ENCODE data around the gene RABIF.
A peak's percentile ranks its signal among the peaks of the same experiment; 100 is the strongest.

RABIF gene

DNA sequence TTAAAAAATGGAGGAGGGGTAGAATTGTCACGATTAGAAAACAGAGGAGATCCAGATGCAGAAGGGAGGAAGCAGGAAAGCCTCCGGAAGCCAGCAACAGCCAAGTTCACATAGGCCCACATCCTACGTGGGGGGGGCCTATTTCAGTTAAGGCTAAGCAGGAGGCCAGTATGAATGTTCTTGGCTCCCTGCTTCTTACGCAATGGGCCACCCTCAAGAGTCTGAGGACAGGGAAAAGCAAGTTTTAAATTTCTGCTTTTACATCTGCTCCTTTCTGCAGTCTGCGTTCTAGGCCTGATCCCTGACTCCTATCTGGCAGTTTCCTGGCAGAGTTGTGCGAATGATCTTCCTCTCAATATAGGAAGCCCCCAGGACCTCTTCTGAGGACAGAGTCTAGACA lies 30.6 kb downstream of the RABIF start:
- Histone ChIP-seq H2BK120ac (ENCODE audit: low read depth, low read length) (no peak overlapping the region), H3K23ac (ENCODE audit: low read length) (no peak overlapping the region), H3K79me1 (ENCODE audit: low read length) (peaks cover 6% of the 10 kb centered on the region), H2AK5ac (ENCODE audit: low read length) (no peak overlapping the region), H3K18ac (ENCODE audit: low read length) (no peak overlapping the region), H2BK15ac (replicated peaks; ENCODE audit: low read depth) (no peak overlapping the region), H3K9ac (ENCODE audit: low read length) (no peak overlapping the region), H3K4me2 (ENCODE audit: low read length) (no peak overlapping the region), H3K36me3 (ENCODE audit: control insufficient read depth, insufficient read depth, low read length) (peaks cover 3% of the 10 kb centered on the region), H3K27me3 (ENCODE audit: insufficient read depth, low read length, poor library complexity) (no peaks in the 10 kb centered on the region), H3K56ac (ENCODE audit: low read length) (no peak overlapping the region), H3K79me2 (ENCODE audit: control insufficient read depth, insufficient read depth, low read length) (peaks cover 6% of the 10 kb centered on the region), H4K5ac (ENCODE audit: low read length) (no peak overlapping the region), H4K8ac (ENCODE audit: low read depth, low read length) (no peak overlapping the region), H3K4me1 (ENCODE audit: control insufficient read depth, low read depth, low read length) (no peaks in the 10 kb centered on the region), H3K27ac (ENCODE audit: low read depth, low read length) (no peak overlapping the region), H2BK5ac (ENCODE audit: low read length) (no peak overlapping the region), H3K4ac (ENCODE audit: low read depth, low read length) (no peak overlapping the region), H3K4me3 (ENCODE audit: low read length) (no peak overlapping the region)
- WGBS (ENCODE audit: extremely low coverage, insufficient coverage, low lambda C conversion rate), result no CpG with 5 or more reads among the region's 6 CpGs
- DNase-seq, result no peak

DNA sequence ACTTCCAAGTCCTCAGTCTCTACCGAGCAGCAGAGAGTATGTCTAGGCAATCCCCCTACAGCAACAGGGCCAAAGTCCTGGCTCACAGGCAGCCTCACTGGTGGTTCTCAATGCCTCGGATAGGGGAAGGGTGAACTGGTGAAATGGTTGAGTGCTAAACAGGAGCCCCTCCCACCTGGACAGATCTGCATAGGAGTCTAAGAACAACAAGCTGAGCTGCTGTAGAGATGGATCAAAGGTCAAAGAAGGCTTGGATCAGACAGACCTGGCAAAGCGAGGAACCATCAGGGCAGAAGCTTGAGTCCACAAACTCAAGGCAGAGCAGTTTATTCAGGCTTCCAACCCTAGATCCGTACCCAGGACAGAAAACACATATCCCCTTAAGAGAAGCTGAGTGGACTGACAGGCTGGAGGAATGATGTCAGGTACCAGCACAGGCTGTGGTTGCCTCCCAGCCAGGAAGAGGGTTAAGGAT lies 31.8 kb downstream of the RABIF start:
- H4K5ac ChIP-seq (ENCODE audit: low read length), result no peak overlapping the region
- H3K4me2 ChIP-seq (ENCODE audit: low read length), result no peak overlapping the region
- H3K27me3 ChIP-seq (ENCODE audit: insufficient read depth, low read length, poor library complexity), result no peaks in the 10 kb centered on the region
- H3K27ac ChIP-seq (ENCODE audit: low read depth, low read length), result no peak overlapping the region
- H2BK5ac ChIP-seq (ENCODE audit: low read length), result no peak overlapping the region
- no peak overlapping the region for H3K23ac ChIP-seq (ENCODE audit: low read length)
- no peak overlapping the region for H3K18ac ChIP-seq (ENCODE audit: low read length)
- H3K9ac ChIP-seq (ENCODE audit: low read length), result no peak overlapping the region
- no peak overlapping the region for H3K56ac ChIP-seq (ENCODE audit: low read length)
- DNase-seq, result no peak
- no CpG with 5 or more reads among the region's 4 CpGs for WGBS (ENCODE audit: extremely low coverage, insufficient coverage, low lambda C conversion rate)
- peaks cover 6% of the 10 kb centered on the region for H3K79me1 ChIP-seq (ENCODE audit: low read length)
- no peak overlapping the region for H3K4ac ChIP-seq (ENCODE audit: low read depth, low read length)
- no peak overlapping the region for H3K4me3 ChIP-seq (ENCODE audit: low read length)
- no peak overlapping the region for H2BK120ac ChIP-seq (ENCODE audit: low read depth, low read length)
- H3K79me2 ChIP-seq (ENCODE audit: control insufficient read depth, insufficient read depth, low read length), result peaks cover 6% of the 10 kb centered on the region
- no peak overlapping the region for H2BK15ac ChIP-seq (replicated peaks; ENCODE audit: low read depth)
- no peaks in the 10 kb centered on the region for H3K4me1 ChIP-seq (ENCODE audit: control insufficient read depth, low read depth, low read length)
- no peak overlapping the region for H4K8ac ChIP-seq (ENCODE audit: low read depth, low read length)
- H2AK5ac ChIP-seq (ENCODE audit: low read length), result no peak overlapping the region
- peaks cover 3% of the 10 kb centered on the region for H3K36me3 ChIP-seq (ENCODE audit: control insufficient read depth, insufficient read depth, low read length)

DNA sequence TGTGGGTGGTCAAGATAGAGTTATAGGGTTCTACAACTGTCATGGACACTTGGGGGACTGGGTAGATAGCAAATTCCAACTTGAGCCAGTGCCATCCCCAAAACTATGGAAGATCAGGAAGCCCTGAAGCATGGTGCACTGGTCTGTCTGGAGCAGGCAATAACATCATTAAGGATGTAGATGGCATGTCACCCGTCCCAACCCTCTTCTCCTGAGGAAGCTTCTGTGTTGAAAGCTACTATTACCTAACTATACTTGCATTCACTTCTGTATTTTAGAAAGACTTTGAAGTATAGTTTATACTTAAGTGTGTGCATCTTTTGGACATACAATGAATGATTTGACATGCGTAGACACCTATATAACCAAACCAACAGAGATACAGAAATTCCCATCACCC lies 32.9 kb downstream of the RABIF start:
- Histone ChIP-seq H3K9ac (ENCODE audit: low read length) (no peak overlapping the region), H2BK120ac (ENCODE audit: low read depth, low read length) (no peak overlapping the region), H3K79me1 (ENCODE audit: low read length) (peaks cover 6% of the 10 kb centered on the region), H4K5ac (ENCODE audit: low read length) (no peak overlapping the region), H3K27ac (ENCODE audit: low read depth, low read length) (no peak overlapping the region), H3K4me1 (ENCODE audit: control insufficient read depth, low read depth, low read length) (no peaks in the 10 kb centered on the region), H3K27me3 (ENCODE audit: insufficient read depth, low read length, poor library complexity) (no peaks in the 10 kb centered on the region), H3K79me2 (ENCODE audit: control insufficient read depth, insufficient read depth, low read length) (peaks cover 6% of the 10 kb centered on the region), H3K4ac (ENCODE audit: low read depth, low read length) (no peak overlapping the region), H3K56ac (ENCODE audit: low read length) (no peak overlapping the region), H3K18ac (ENCODE audit: low read length) (no peak overlapping the region), H3K4me2 (ENCODE audit: low read length) (no peak overlapping the region), H3K23ac (ENCODE audit: low read length) (no peak overlapping the region), H2BK15ac (replicated peaks; ENCODE audit: low read depth) (no peak overlapping the region), H3K36me3 (ENCODE audit: control insufficient read depth, insufficient read depth, low read length) (peaks cover 3% of the 10 kb centered on the region), H2AK5ac (ENCODE audit: low read length) (no peak overlapping the region), H3K4me3 (ENCODE audit: low read length) (no peak overlapping the region), H4K8ac (ENCODE audit: low read depth, low read length) (no peak overlapping the region), H2BK5ac (ENCODE audit: low read length) (no peak overlapping the region)
- WGBS (ENCODE audit: extremely low coverage, insufficient coverage, low lambda C conversion rate), result no CpG with 5 or more reads among the region's 2 CpGs
- DNase-seq, result no peak

DNA sequence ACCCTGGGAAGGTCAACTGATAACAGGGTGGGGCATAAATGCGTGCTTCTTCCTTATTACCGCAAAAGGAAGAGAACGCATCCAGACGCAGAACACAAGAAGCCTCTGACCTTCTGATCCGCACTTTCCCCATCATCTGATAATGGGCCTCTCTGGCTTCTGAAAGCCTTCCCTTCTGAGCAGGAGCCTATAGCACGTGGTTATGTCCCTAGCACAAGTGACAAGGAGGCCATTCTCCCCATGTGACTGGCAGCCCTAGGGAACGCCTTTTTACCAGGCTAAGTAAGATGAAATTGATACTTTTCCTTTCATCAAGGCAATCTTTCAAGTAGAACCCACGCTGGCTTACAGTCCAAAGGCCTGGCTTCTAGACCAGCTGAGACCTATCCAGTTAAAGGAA lies 34.2 kb downstream of the RABIF start:
- Histone ChIP-seq H4K5ac (ENCODE audit: low read length) (no peak overlapping the region), H3K79me2 (ENCODE audit: control insufficient read depth, insufficient read depth, low read length) (peaks cover 3% of the 10 kb centered on the region), H3K9ac (ENCODE audit: low read length) (no peak overlapping the region), H3K27ac (ENCODE audit: low read depth, low read length) (no peak overlapping the region), H3K4me3 (ENCODE audit: low read length) (no peak overlapping the region), H3K27me3 (ENCODE audit: insufficient read depth, low read length, poor library complexity) (no peaks in the 10 kb centered on the region), H3K18ac (ENCODE audit: low read length) (no peak overlapping the region), H2BK15ac (replicated peaks; ENCODE audit: low read depth) (no peak overlapping the region), H4K8ac (ENCODE audit: low read depth, low read length) (no peak overlapping the region), H3K23ac (ENCODE audit: low read length) (no peak overlapping the region), H3K4me1 (ENCODE audit: control insufficient read depth, low read depth, low read length) (no peaks in the 10 kb centered on the region), H3K36me3 (ENCODE audit: control insufficient read depth, insufficient read depth, low read length) (peaks cover 3% of the 10 kb centered on the region), H3K4me2 (ENCODE audit: low read length) (no peak overlapping the region), H2AK5ac (ENCODE audit: low read length) (no peak overlapping the region), H3K4ac (ENCODE audit: low read depth, low read length) (no peak overlapping the region), H2BK5ac (ENCODE audit: low read length) (no peak overlapping the region), H3K56ac (ENCODE audit: low read length) (no peak overlapping the region), H3K79me1 (ENCODE audit: low read length) (peaks cover 3% of the 10 kb centered on the region), H2BK120ac (ENCODE audit: low read depth, low read length) (no peak overlapping the region)
- DNase-seq, result no peak
- WGBS (ENCODE audit: extremely low coverage, insufficient coverage, low lambda C conversion rate), result no CpG with 5 or more reads among the region's 8 CpGs

DNA sequence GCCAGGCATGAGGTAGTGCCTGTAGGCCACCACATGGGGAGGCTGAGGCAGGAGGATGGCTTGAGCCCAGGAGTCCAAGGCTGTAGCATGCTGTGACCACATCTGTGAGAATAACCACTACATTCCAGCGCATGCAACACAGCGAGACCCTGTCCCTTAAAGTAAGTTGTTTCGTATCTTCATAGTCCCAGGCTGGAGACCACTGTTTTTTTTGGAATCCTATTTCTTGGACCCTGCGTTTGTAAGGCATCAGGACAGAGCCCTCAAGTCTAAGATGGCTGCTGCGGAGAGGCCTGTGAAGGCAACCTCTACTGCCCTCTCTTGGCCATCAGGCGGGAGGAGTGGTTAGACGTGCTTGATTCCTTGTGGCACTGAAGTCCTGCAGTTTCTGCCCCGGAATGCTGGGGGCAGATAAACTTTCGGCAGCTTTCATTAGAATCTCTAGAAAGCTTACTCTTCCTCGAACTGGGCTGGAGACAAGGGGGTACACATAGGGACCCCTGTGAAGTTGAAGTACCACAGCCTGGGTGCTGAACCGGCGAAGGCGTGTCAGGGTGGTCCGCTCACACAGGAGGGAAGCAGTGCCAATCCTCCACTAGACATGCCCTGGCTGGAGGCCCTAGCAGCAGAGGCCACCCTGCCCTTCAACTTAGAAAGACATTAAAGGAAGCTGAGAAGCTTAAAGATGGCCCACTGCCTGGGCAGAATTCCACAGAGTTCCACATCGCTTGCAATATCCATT lies 36.6 kb downstream of the RABIF start:
- no peak overlapping the region for H3K27ac ChIP-seq (ENCODE audit: low read depth, low read length)
- no peak overlapping the region for H2AK5ac ChIP-seq (ENCODE audit: low read length)
- no peak overlapping the region for H3K4me3 ChIP-seq (ENCODE audit: low read length)
- H4K8ac ChIP-seq (ENCODE audit: low read depth, low read length), result no peak overlapping the region
- no peak overlapping the region for H3K23ac ChIP-seq (ENCODE audit: low read length)
- H4K5ac ChIP-seq (ENCODE audit: low read length), result no peak overlapping the region
- H3K56ac ChIP-seq (ENCODE audit: low read length), result no peak overlapping the region
- H2BK120ac ChIP-seq (ENCODE audit: low read depth, low read length), result no peak overlapping the region
- no peaks in the 10 kb centered on the region for H3K79me1 ChIP-seq (ENCODE audit: low read length)
- no peak overlapping the region for H2BK15ac ChIP-seq (replicated peaks; ENCODE audit: low read depth)
- H3K4me2 ChIP-seq (ENCODE audit: low read length), result no peak overlapping the region
- no peaks in the 10 kb centered on the region for H3K4me1 ChIP-seq (ENCODE audit: control insufficient read depth, low read depth, low read length)
- H3K4ac ChIP-seq (ENCODE audit: low read depth, low read length), result no peak overlapping the region
- DNase-seq, result peak; percentile 93
- no peak overlapping the region for H3K18ac ChIP-seq (ENCODE audit: low read length)
- no peak overlapping the region for H2BK5ac ChIP-seq (ENCODE audit: low read length)
- no peak overlapping the region for H3K9ac ChIP-seq (ENCODE audit: low read length)
- no peaks in the 10 kb centered on the region for H3K27me3 ChIP-seq (ENCODE audit: insufficient read depth, low read length, poor library complexity)
- no CpG with 5 or more reads among the region's 15 CpGs for WGBS (ENCODE audit: extremely low coverage, insufficient coverage, low lambda C conversion rate)
- H3K36me3 ChIP-seq (ENCODE audit: control insufficient read depth, insufficient read depth, low read length), result peaks cover 2% of the 10 kb centered on the region
- H3K79me2 ChIP-seq (ENCODE audit: control insufficient read depth, insufficient read depth, low read length), result no peaks in the 10 kb centered on the region
